ENCODE results near the gene ZDHHC14. TPM values are rescaled to one million over a fixed set of nuclear protein-coding genes. Genes with fewer than 3 reads are reported as not detected.

ZDHHC14 gene
- total RNA-seq, 2 experiments from 2014 or later = 1.3 to 1.6 TPM

DNA sequence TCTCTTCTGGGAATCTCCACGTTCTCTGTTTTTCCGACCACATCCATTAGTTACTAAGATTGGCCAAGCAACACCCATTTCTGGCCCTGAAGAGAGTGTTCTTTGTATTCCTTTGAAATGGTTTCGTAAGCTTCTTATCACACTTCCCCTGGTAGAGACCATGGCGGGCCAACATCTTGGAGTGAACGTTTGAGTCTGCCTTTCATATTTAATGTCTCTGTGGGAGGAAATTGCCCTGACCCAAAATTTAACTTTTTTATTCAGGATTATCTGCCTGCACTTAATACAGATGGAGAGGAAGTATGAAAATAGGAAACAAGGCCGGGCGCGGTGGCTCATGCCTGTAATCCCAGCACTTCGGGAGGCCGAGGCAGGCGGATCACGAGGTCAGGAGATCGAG lies 265.0 kb downstream of the ZDHHC14 start:
- H3K36me3 Mint-ChIP-seq (ENCODE audit: low read depth) = no peaks in the 10 kb centered on the region
- intact Hi-C loops (cut with DNase I, micrococcal nuclease) = no loop called here
- ChIA-PET POLR2A (interaction anchor here (0.7 kb wide), 1 partner anchor 1125 kb away, joined by 3 read pairs; no protein-coding TSS in a partner anchor), CTCF (no interaction called here)
- TF ChIP-seq, protein P1, sequence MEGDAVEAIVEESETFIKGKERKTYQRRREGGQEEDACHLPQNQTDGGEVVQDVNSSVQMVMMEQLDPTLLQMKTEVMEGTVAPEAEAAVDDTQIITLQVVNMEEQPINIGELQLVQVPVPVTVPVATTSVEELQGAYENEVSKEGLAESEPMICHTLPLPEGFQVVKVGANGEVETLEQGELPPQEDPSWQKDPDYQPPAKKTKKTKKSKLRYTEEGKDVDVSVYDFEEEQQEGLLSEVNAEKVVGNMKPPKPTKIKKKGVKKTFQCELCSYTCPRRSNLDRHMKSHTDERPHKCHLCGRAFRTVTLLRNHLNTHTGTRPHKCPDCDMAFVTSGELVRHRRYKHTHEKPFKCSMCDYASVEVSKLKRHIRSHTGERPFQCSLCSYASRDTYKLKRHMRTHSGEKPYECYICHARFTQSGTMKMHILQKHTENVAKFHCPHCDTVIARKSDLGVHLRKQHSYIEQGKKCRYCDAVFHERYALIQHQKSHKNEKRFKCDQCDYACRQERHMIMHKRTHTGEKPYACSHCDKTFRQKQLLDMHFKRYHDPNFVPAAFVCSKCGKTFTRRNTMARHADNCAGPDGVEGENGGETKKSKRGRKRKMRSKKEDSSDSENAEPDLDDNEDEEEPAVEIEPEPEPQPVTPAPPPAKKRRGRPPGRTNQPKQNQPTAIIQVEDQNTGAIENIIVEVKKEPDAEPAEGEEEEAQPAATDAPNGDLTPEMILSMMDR (IDR thresholded peaks at IDR 0.05) = no peak
- DNase-seq (no peak), ATAC-seq (ENCODE audit: poor library complexity) (no peak)
- H3K4me3 ChIP-seq (ENCODE audit: low read length) = no peak overlapping the region
- no peaks in the 10 kb centered on the region for H3K9me3 Mint-ChIP-seq
- no peaks in the 10 kb centered on the region for H3K9me3 ChIP-seq (ENCODE audit: control insufficient read depth in 1 of 2, insufficient read depth in 1 of 2, low read length in 2 of 2)
- no peaks in the 10 kb centered on the region for H3K27me3 Mint-ChIP-seq
- no peaks in the 10 kb centered on the region for H3K27me3 ChIP-seq (ENCODE audit: control insufficient read depth in 1 of 2, insufficient read depth in 2 of 2, low read length in 2 of 2)
- H3K4me1 Mint-ChIP-seq (ENCODE audit: low read depth) = peaks cover 12% of the 10 kb centered on the region
- H3K27ac Mint-ChIP-seq = no peak overlapping the region
- no peak overlapping the region for H3K4me3 Mint-ChIP-seq
- no peaks in the 10 kb centered on the region for H3K36me3 ChIP-seq (ENCODE audit: insufficient read depth, low read length)
- H3K27ac ChIP-seq (ENCODE audit: low read depth in 1 of 2, low read length in 2 of 2) = no peak overlapping the region
- peaks cover 5% of the 10 kb centered on the region for H3K4me1 ChIP-seq (ENCODE audit: insufficient read depth, low read length)

DNA sequence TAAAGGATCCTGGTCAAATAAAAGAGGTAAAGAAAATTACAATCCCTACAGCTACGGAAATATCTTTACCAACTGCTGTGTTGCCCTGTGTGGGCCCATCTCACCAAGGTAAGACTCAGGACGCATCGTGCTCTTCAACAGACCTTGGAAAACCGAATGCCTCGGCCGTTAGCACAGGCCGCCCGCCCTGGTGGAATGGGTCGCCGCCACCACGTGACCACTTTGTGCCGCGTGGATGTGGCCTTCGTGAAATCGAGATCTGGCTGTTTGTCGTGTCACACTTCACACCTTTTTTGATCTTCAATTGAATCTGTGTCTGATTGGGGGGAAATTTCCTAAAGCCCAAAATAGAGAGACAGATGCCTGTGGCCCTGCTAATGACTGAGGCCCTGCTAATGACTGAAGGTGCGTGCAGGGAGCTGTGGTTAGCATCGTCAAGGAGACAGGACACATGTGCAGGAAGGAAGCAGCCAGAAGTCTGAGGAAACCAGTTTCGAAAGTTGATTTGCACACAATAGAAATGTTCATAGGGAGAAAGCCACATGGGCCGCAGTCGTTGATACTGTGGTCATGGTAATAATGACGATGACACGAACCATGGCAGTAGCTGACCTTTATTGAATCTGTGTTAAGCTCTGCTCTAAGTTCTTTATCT lies 266.4 kb downstream of the ZDHHC14 start:
- TF ChIP-seq, protein P1 (IDR thresholded peaks at IDR 0.05) = no peak
- Mint-ChIP-seq H3K4me1 (ENCODE audit: low read depth) (peaks cover 12% of the 10 kb centered on the region), H3K9me3 (no peaks in the 10 kb centered on the region), H3K27ac (no peak overlapping the region), H3K27me3 (no peaks in the 10 kb centered on the region), H3K4me3 (no peak overlapping the region), H3K36me3 (ENCODE audit: low read depth) (no peaks in the 10 kb centered on the region)
- intact Hi-C loops (cut with DNase I, micrococcal nuclease) = no loop called here
- ATAC-seq (ENCODE audit: poor library complexity) (no peak), DNase-seq (peak in 2 of 14 experiments; percentile 7 to 8)
- Histone ChIP-seq H3K4me3 (ENCODE audit: low read length) (no peak overlapping the region), H3K27me3 (ENCODE audit: control insufficient read depth in 1 of 2, insufficient read depth in 2 of 2, low read length in 2 of 2) (no peaks in the 10 kb centered on the region), H3K9me3 (ENCODE audit: control insufficient read depth in 1 of 2, insufficient read depth in 1 of 2, low read length in 2 of 2) (no peaks in the 10 kb centered on the region), H3K27ac (ENCODE audit: low read depth in 1 of 2, low read length in 2 of 2) (no peak overlapping the region), H3K4me1 (ENCODE audit: insufficient read depth, low read length) (peaks cover 5% of the 10 kb centered on the region), H3K36me3 (ENCODE audit: insufficient read depth, low read length) (no peaks in the 10 kb centered on the region)
- POLR2A ChIA-PET = interaction anchor here (0.5 kb wide), 1 partner anchor 39 kb away, joined by 3 read pairs; no protein-coding TSS in a partner anchor
- CTCF ChIA-PET = no interaction called here

DNA sequence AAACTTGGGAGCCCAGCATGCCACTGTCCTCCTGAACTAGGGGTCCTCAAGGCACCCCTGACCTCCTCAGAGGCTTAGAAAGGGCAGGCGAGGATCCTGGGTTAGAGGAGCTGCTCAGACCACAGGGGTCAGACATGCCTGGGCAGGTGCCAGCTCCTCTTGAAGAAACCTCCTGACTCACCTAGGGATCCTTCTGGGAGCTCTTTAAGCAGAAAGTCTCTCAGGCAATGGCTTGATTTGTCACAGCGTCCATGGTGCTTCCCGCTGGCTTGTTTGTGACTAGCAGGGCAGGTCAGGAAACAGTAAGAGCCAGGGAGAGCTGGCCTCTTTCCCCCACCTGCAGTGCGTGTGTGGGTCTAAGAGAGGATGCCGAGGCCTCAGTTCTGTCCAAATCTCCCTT lies 267.6 kb downstream of the ZDHHC14 start:
- Mint-ChIP-seq H3K4me1 (ENCODE audit: low read depth) (peaks cover 12% of the 10 kb centered on the region), H3K27ac (no peak overlapping the region), H3K36me3 (ENCODE audit: low read depth) (no peaks in the 10 kb centered on the region), H3K4me3 (no peak overlapping the region), H3K27me3 (no peaks in the 10 kb centered on the region), H3K9me3 (no peaks in the 10 kb centered on the region)
- ChIA-PET CTCF (no interaction called here), POLR2A (no interaction called here)
- peaks cover 5% of the 10 kb centered on the region for H3K4me1 ChIP-seq (ENCODE audit: insufficient read depth, low read length)
- no peaks in the 10 kb centered on the region for H3K27me3 ChIP-seq (ENCODE audit: control insufficient read depth in 1 of 2, insufficient read depth in 2 of 2, low read length in 2 of 2)
- TF ChIP-seq, protein P1 (IDR thresholded peaks at IDR 0.05) = no peak
- no peak overlapping the region for H3K4me3 ChIP-seq (ENCODE audit: low read length)
- DNase-seq (no peak), ATAC-seq (ENCODE audit: poor library complexity) (no peak)
- H3K9me3 ChIP-seq (ENCODE audit: control insufficient read depth in 1 of 2, insufficient read depth in 1 of 2, low read length in 2 of 2) = no peaks in the 10 kb centered on the region
- intact Hi-C loops (cut with DNase I, micrococcal nuclease) = no loop called here
- no peaks in the 10 kb centered on the region for H3K36me3 ChIP-seq (ENCODE audit: insufficient read depth, low read length)
- no peak overlapping the region for H3K27ac ChIP-seq (ENCODE audit: low read depth in 1 of 2, low read length in 2 of 2)
